ENCODE data around the gene EPM2AIP1.
"Not testable (repeated sequence)": the region's sequence is repeated elsewhere in the genome, so short reads cannot be mapped to it uniquely, and the experiment has no call there.

The EPM2AIP1 gene

DNA sequence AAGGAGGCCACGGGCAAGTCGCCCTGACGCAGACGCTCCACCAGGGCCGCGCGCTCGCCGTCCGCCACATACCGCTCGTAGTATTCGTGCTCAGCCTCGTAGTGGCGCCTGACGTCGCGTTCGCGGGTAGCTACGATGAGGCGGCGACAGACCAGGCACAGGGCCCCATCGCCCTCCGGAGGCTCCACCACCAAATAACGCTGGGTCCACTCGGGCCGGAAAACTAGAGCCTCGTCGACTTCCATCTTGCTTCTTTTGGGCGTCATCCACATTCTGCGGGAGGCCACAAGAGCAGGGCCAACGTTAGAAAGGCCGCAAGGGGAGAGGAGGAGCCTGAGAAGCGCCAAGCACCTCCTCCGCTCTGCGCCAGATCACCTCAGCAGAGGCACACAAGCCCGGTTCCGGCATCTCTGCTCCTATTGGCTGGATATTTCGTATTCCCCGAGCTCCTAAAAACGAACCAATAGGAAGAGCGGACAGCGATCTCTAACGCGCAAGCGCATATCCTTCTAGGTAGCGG lies at the start of gene EPM2AIP1:
Gene EPM2AIP1 (minus strand): TSS at position 326 of the 520 bp plus-strand sequence. CDS start 54 bp downstream, at position 272.
- Histone ChIP-seq H3K36me3 (ENCODE audit: control insufficient read depth, insufficient read depth, low read length) (peaks cover 33% of the 10 kb centered on the region), H3K4me3 (ENCODE audit: low read depth, low read length) (peak within 1 kb of the TSS; percentile 73), H3K27ac (ENCODE audit: low read depth, low read length) (peak within 1 kb of the TSS; percentile 92), H3K27me3 (ENCODE audit: control insufficient read depth, insufficient read depth, low read length) (no peaks in the 10 kb centered on the region), H3K9me3 (ENCODE audit: control insufficient read depth, insufficient read depth, low read depth, low read length) (no peaks in the 10 kb centered on the region), H3K9ac (ENCODE audit: low read length) (peak within 1 kb of the TSS; percentile 92), H3K4me1 (ENCODE audit: control insufficient read depth, insufficient read depth, low read length) (peaks cover 28% of the 10 kb centered on the region; the same call in 1 of the 2 replicates)

DNA sequence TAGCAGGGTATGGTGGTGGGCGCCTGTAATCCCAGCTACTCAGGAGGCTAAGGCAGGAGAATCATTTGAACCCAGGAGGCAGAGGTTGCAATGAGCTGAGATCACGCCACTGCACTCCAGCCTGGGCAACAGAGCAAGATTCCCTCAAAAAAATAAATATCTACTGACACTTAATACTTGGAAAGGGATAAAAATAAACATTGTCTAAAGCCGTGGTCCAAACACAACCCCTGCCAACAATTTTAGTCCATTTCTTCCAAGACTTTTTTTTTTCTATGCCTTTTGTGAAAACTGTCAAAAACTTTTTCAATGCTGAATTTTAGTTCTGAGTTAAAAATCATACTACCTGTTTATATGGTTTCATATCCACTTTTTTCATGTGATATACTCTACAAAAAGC lies 49.8 kb upstream of the EPM2AIP1 start:
- H3K9ac ChIP-seq (ENCODE audit: low read length); H3K27ac ChIP-seq (ENCODE audit: low read depth, low read length): not testable (repeated sequence)

GRCh38 chr3:37041546-37042195 lies 48.7 kb upstream of the EPM2AIP1 start:
- no peak overlapping the region for H3K27ac ChIP-seq (ENCODE audit: low read depth, low read length)
- H3K36me3 ChIP-seq (ENCODE audit: control insufficient read depth, insufficient read depth, low read length) = peaks cover 58% of the 10 kb centered on the region
- no peak overlapping the region for H3K4me3 ChIP-seq (ENCODE audit: low read depth, low read length)
- no peaks in the 10 kb centered on the region; the same call in 1 of the 2 replicates for H3K9me3 ChIP-seq (ENCODE audit: control insufficient read depth, insufficient read depth, low read depth, low read length)
- no peaks in the 10 kb centered on the region for H3K27me3 ChIP-seq (ENCODE audit: control insufficient read depth, insufficient read depth, low read length)
- no peaks in the 10 kb centered on the region for H3K4me1 ChIP-seq (ENCODE audit: control insufficient read depth, insufficient read depth, low read length)
- H3K9ac ChIP-seq (ENCODE audit: low read length) = no peak overlapping the region

More for the DNA sequence above, 49.8 kb upstream of the EPM2AIP1 start:
- H3K27me3 ChIP-seq (ENCODE audit: control insufficient read depth, insufficient read depth, low read length); H3K4me3 ChIP-seq (ENCODE audit: low read depth, low read length); H3K4me1 ChIP-seq (ENCODE audit: control insufficient read depth, insufficient read depth, low read length); H3K9me3 ChIP-seq (ENCODE audit: control insufficient read depth, insufficient read depth, low read depth, low read length): not testable (repeated sequence)
- peaks cover 58% of the 10 kb centered on the region for H3K36me3 ChIP-seq (ENCODE audit: control insufficient read depth, insufficient read depth, low read length)

DNA sequence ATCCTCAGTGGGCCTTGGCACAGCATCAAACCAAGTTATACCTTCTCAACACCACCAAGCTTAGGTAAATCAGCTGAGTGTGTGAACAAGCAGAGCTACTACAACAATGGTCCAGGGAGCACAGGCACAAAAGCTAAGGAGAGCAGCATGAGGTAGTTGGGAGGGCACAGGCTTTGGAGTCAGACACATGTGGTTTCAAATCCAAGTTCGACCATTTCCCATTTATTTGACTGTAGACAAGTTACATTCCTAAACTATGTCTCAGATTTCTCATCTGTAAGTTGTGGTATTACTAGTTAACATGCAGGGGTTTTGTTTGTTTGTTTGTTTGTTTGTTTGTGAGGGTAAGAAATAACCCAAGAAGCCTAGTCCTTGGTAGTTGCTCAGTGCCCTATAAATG lies 47.3 kb upstream of the EPM2AIP1 start:
- Histone ChIP-seq H3K9me3 (ENCODE audit: control insufficient read depth, insufficient read depth, low read depth, low read length) (peaks cover 7% of the 10 kb centered on the region; the same call in 1 of the 2 replicates), H3K27ac (ENCODE audit: low read depth, low read length) (no peak overlapping the region), H3K9ac (ENCODE audit: low read length) (no peak overlapping the region), H3K4me1 (ENCODE audit: control insufficient read depth, insufficient read depth, low read length) (no peaks in the 10 kb centered on the region), H3K27me3 (ENCODE audit: control insufficient read depth, insufficient read depth, low read length) (no peaks in the 10 kb centered on the region), H3K36me3 (ENCODE audit: control insufficient read depth, insufficient read depth, low read length) (peaks cover 67% of the 10 kb centered on the region), H3K4me3 (ENCODE audit: low read depth, low read length) (no peak overlapping the region)

GRCh38 chr3:37039161-37039846 lies 46.4 kb upstream of the EPM2AIP1 start:
- Histone ChIP-seq H3K4me1 (ENCODE audit: control insufficient read depth, insufficient read depth, low read length) (no peaks in the 10 kb centered on the region), H3K36me3 (ENCODE audit: control insufficient read depth, insufficient read depth, low read length) (peaks cover 75% of the 10 kb centered on the region), H3K9ac (ENCODE audit: low read length) (no peak overlapping the region)

GRCh38 chr3:37037352-37037751 lies 44.4 kb upstream of the EPM2AIP1 start:
- Histone ChIP-seq H3K4me1 (ENCODE audit: control insufficient read depth, insufficient read depth, low read length) (no peaks in the 10 kb centered on the region), H3K9ac (ENCODE audit: low read length) (no peak overlapping the region), H3K27ac (ENCODE audit: low read depth, low read length) (no peak overlapping the region), H3K27me3 (ENCODE audit: control insufficient read depth, insufficient read depth, low read length) (no peaks in the 10 kb centered on the region), H3K36me3 (ENCODE audit: control insufficient read depth, insufficient read depth, low read length) (peaks cover 91% of the 10 kb centered on the region), H3K4me3 (ENCODE audit: low read depth, low read length) (no peak overlapping the region), H3K9me3 (ENCODE audit: control insufficient read depth, insufficient read depth, low read depth, low read length) (peaks cover 9% of the 10 kb centered on the region; the same call in 1 of the 2 replicates)

More at GRCh38 chr3:37039161-37039846, 46.4 kb upstream of the EPM2AIP1 start:
- Histone ChIP-seq H3K9me3 (ENCODE audit: control insufficient read depth, insufficient read depth, low read depth, low read length) (peaks cover 9% of the 10 kb centered on the region; the same call in 1 of the 2 replicates), H3K27ac (ENCODE audit: low read depth, low read length) (no peak overlapping the region), H3K27me3 (ENCODE audit: control insufficient read depth, insufficient read depth, low read length) (no peaks in the 10 kb centered on the region), H3K4me3 (ENCODE audit: low read depth, low read length) (no peak overlapping the region)

DNA sequence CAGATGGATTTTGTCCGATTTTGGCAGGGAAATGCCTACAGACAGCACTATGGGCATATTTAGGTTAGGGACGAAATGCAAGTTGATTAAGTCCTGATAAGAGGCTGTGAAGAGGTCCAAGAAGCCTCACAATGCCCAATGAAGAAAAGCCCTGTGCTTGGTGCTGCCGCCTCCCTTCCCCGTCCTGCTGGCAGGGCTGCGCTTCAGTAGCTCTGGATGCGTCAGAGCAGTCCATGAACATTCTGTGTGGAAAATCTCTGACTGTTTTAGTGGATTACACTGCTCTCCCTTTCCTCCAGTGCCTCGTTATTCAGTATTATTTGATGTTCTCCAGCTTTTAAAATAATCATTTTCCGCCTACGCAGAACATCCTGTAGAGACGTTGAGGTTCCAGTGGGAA lies 40.0 kb upstream of the EPM2AIP1 start:
- Histone ChIP-seq H3K4me1 (ENCODE audit: control insufficient read depth, insufficient read depth, low read length) (no peaks in the 10 kb centered on the region), H3K4me3 (ENCODE audit: low read depth, low read length) (no peak overlapping the region), H3K9ac (ENCODE audit: low read length) (no peak overlapping the region), H3K27ac (ENCODE audit: low read depth, low read length) (no peak overlapping the region), H3K27me3 (ENCODE audit: control insufficient read depth, insufficient read depth, low read length) (no peaks in the 10 kb centered on the region), H3K9me3 (ENCODE audit: control insufficient read depth, insufficient read depth, low read depth, low read length) (peaks cover 9% of the 10 kb centered on the region; the same call in 1 of the 2 replicates), H3K36me3 (ENCODE audit: control insufficient read depth, insufficient read depth, low read length) (peaks cover 93% of the 10 kb centered on the region)

GRCh38 chr3:37031096-37031682 lies 38.3 kb upstream of the EPM2AIP1 start:
- no peaks in the 10 kb centered on the region for H3K4me1 ChIP-seq (ENCODE audit: control insufficient read depth, insufficient read depth, low read length)
- peaks cover 9% of the 10 kb centered on the region; the same call in 1 of the 2 replicates for H3K9me3 ChIP-seq (ENCODE audit: control insufficient read depth, insufficient read depth, low read depth, low read length)
- no peak overlapping the region for H3K4me3 ChIP-seq (ENCODE audit: low read depth, low read length)
- H3K9ac ChIP-seq (ENCODE audit: low read length) = no peak overlapping the region
- no peaks in the 10 kb centered on the region for H3K27me3 ChIP-seq (ENCODE audit: control insufficient read depth, insufficient read depth, low read length)
- no peak overlapping the region for H3K27ac ChIP-seq (ENCODE audit: low read depth, low read length)
- peaks cover 91% of the 10 kb centered on the region for H3K36me3 ChIP-seq (ENCODE audit: control insufficient read depth, insufficient read depth, low read length)

- no peak overlapping the region for H3K27ac ChIP-seq (ENCODE audit: low read depth, low read length)
- no peaks in the 10 kb centered on the region for H3K4me1 ChIP-seq (ENCODE audit: control insufficient read depth, insufficient read depth, low read length)
- H3K9ac ChIP-seq (ENCODE audit: low read length) = no peak overlapping the region
- peaks cover 91% of the 10 kb centered on the region for H3K36me3 ChIP-seq (ENCODE audit: control insufficient read depth, insufficient read depth, low read length)
- no peak overlapping the region for H3K4me3 ChIP-seq (ENCODE audit: low read depth, low read length)
- H3K9me3 ChIP-seq (ENCODE audit: control insufficient read depth, insufficient read depth, low read depth, low read length) = peaks cover 3% of the 10 kb centered on the region; the same call in 1 of the 2 replicates
- no peaks in the 10 kb centered on the region for H3K27me3 ChIP-seq (ENCODE audit: control insufficient read depth, insufficient read depth, low read length)
Observed at GRCh38 chr3:37030588-37030987, 37.7 kb upstream of the EPM2AIP1 start.

DNA sequence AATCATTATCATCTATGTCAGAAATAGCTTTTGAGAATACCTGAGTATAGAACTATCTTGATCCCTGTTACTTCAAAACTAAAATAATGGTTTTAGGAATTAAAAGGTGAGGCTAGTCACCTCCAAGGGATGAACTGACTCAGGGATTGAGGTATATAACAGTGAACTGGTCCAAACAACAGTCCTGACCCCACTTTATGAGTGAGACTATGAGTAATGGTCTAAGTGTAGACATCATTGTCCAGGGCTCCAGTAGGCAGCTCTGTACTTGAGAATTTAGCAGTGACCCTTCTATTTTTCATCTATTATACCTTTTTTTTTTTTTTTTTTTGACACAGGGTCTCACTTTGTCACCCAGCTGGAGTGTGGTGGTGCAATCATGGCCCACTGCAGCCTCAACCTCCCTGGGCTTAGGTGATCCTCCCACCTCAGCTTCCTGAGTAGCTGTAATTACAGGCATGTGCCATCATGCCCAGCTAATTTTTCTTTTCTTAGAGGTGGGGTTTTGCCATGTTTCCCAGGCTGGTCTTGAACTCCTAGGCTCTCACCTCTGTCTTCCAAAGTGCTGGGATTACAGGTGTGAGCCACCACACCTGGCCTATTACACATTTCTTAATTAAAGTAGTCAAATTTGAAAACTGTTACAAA lies 36.7 kb upstream of the EPM2AIP1 start:
- no peaks in the 10 kb centered on the region for H3K27me3 ChIP-seq (ENCODE audit: control insufficient read depth, insufficient read depth, low read length)
- H3K4me1 ChIP-seq (ENCODE audit: control insufficient read depth, insufficient read depth, low read length) = no peaks in the 10 kb centered on the region
- H3K36me3 ChIP-seq (ENCODE audit: control insufficient read depth, insufficient read depth, low read length) = peaks cover 88% of the 10 kb centered on the region
- no peaks in the 10 kb centered on the region for H3K9me3 ChIP-seq (ENCODE audit: control insufficient read depth, insufficient read depth, low read depth, low read length)
- no peak overlapping the region for H3K9ac ChIP-seq (ENCODE audit: low read length)
- H3K4me3 ChIP-seq (ENCODE audit: low read depth, low read length) = no peak overlapping the region
- H3K27ac ChIP-seq (ENCODE audit: low read depth, low read length) = no peak overlapping the region
